ENCODE measurements around the gene CACFD1.

The CACFD1 gene

GRCh38 chr9:133464638-133465037, 4.9 kb downstream of the CACFD1 start:
- no peak for DNase-seq (ENCODE audit: low read depth)

- DNase-seq (ENCODE audit: low read depth): no peak
Measured at GRCh38 chr9:133465984-133466383, 6.2 kb downstream of the CACFD1 start.

- DNase-seq (ENCODE audit: low read depth): no peak
Measured at GRCh38 chr9:133467101-133467500, 7.3 kb downstream of the CACFD1 start.

GRCh38 chr9:133468374-133468773, 8.6 kb downstream of the CACFD1 start:
- no peak for DNase-seq (ENCODE audit: low read depth)

- no peak for DNase-seq (ENCODE audit: low read depth)
Measured at GRCh38 chr9:133468777-133469421, 9.1 kb downstream of the CACFD1 start.

- DNase-seq (ENCODE audit: low read depth): no peak
Measured at GRCh38 chr9:133470427-133470924, 10.7 kb downstream of the CACFD1 start.

GRCh38 chr9:133470988-133471387, 11.2 kb downstream of the CACFD1 start:
- DNase-seq (ENCODE audit: low read depth): no peak

GRCh38 chr9:133471551-133472276, 11.9 kb downstream of the CACFD1 start:
- DNase-seq (ENCODE audit: low read depth): no peak

- DNase-seq (ENCODE audit: low read depth): no peak
Measured at GRCh38 chr9:133472277-133472645, 12.5 kb downstream of the CACFD1 start.

GRCh38 chr9:133472753-133473378, 13.1 kb downstream of the CACFD1 start:
- DNase-seq (ENCODE audit: low read depth): no peak

GRCh38 chr9:133473743-133474142, 14.0 kb downstream of the CACFD1 start:
- no peak for DNase-seq (ENCODE audit: low read depth)

- no peak for DNase-seq (ENCODE audit: low read depth)
Measured at GRCh38 chr9:133474215-133474614, 14.4 kb downstream of the CACFD1 start.

- DNase-seq (ENCODE audit: low read depth): no peak
Measured at GRCh38 chr9:133474853-133475252, 15.1 kb downstream of the CACFD1 start.

- DNase-seq (ENCODE audit: low read depth): no peak
Measured at GRCh38 chr9:133475292-133476012, 15.7 kb downstream of the CACFD1 start.

- DNase-seq (ENCODE audit: low read depth): no peak
Measured at GRCh38 chr9:133476036-133476931, 16.5 kb downstream of the CACFD1 start.

- DNase-seq (ENCODE audit: low read depth): no peak
Measured at GRCh38 chr9:133476941-133477340, 17.2 kb downstream of the CACFD1 start.

- DNase-seq (ENCODE audit: low read depth): no peak
Measured at GRCh38 chr9:133477461-133477860, 17.7 kb downstream of the CACFD1 start.

GRCh38 chr9:133477992-133478850, 18.4 kb downstream of the CACFD1 start:
- no peak for DNase-seq (ENCODE audit: low read depth)

GRCh38 chr9:133478851-133479711, 19.3 kb downstream of the CACFD1 start, which contains the start of gene SLC2A6:
Gene SLC2A6, minus strand, starts transcription at chr9:133479099. Its CDS starts 40 bp downstream, at chr9:133479059.
- DNase-seq (ENCODE audit: low read depth): no peak
